ENCODE results near the gene FOXF1. TPM values are rescaled to one million over a fixed set of nuclear protein-coding genes. Genes with fewer than 3 reads are reported as not detected.
A peak's percentile ranks its signal among the peaks of the same experiment; 100 is the strongest.

FOXF1 gene
- total RNA-seq, 8 experiments from 2014 or later, result 0.05 to 0.71 (median 0.17) TPM; not detected in 3

DNA sequence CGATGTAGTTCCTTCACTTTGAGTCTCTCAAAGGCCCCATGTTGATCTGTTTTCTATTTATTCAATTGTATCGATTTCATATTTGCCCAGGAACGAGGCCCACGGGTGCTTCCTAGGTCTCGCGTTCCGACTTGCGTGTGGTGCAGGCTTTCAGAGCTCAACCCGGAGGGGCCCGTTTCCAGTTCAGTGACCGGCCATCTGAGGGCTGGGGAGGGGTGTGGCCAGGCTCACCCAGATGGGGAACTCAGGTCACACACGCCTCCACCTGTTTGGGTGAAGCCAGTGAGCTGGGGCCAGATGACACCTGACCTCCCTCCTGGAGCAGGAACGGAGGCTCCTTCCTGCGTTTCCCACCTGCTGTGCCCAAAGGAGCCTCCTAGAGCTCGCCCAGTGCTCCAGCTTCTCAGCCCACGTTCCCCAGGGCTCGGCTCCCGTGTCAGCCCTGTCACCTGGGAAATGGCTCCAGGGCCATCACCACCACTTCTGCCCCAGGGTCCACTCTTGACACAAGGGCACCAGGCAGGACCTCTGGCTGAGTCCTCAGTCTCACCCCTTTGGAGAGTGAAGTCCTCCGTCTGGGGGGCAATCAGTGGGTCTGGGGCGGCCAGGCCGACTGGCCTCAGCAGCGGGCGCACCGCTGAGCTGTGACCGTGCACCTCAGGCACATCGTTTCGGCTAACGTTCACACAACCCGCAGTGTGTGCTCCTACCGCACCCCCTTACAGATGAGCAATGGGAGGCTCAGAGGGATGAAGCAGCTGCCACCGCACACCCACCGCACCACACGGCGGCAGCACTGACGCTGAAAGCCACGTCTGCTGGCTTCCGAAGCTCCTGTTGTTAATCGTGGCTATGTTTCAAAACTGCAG, 18.0 kb downstream of the FOXF1 start:
- Histone ChIP-seq H3K4me3 (no peak overlapping the region), H3K4me1 (replicated peaks in 1 of 2) (no peaks in the 10 kb centered on the region), H3K27ac (no peak overlapping the region)
- ATAC-seq (replicated peaks in 6 of 8), result no peak
- 0 to 100% (median 88%) methylated on average over 1 to 15 of the region's 38 CpGs; no CpG with 5 or more reads in 1 of the 10 experiments for WGBS, 10 experiments
- in situ Hi-C loops (cut with MboI; ENCODE audit: low pct_unique_long_range_greater_than_20kb in 2 of 9, low sequenced_read_pairs in 9 of 9, unreplicated experiment in 9 of 9), result no loop called here

DNA sequence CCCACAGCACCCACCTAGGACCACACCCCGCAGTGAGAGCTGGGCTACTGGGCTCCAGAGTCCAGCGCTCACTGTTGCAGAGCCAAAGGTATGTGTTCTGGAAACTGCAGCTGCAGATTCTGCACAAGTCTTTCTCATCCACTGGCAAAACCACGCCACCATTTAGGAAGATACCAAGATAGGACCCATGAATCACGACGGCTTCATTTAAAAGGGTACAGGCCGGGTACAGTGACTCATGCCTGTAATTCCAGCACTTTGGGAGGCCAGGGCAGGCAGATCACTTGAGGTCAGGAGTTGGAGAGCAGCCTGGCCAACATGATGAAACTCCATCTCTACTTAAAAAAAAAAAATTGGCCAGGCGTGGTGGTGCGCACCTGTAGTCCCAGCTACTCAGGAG, 18.8 kb downstream of the FOXF1 start:
- Histone ChIP-seq H3K27ac (no peak overlapping the region), H3K4me3 (no peak overlapping the region), H3K4me1 (replicated peaks in 1 of 2) (no peaks in the 10 kb centered on the region)
- in situ Hi-C loops (cut with MboI; ENCODE audit: low pct_unique_long_range_greater_than_20kb in 2 of 9, low sequenced_read_pairs in 9 of 9, unreplicated experiment in 9 of 9), result no loop called here
- WGBS, 10 experiments, result 53 to 100% (median 93%) methylated on average over 1 to 6 of the region's 8 CpGs; no CpG with 5 or more reads in 3 of the 10 experiments
- no peak for ATAC-seq (replicated peaks in 6 of 8)

DNA sequence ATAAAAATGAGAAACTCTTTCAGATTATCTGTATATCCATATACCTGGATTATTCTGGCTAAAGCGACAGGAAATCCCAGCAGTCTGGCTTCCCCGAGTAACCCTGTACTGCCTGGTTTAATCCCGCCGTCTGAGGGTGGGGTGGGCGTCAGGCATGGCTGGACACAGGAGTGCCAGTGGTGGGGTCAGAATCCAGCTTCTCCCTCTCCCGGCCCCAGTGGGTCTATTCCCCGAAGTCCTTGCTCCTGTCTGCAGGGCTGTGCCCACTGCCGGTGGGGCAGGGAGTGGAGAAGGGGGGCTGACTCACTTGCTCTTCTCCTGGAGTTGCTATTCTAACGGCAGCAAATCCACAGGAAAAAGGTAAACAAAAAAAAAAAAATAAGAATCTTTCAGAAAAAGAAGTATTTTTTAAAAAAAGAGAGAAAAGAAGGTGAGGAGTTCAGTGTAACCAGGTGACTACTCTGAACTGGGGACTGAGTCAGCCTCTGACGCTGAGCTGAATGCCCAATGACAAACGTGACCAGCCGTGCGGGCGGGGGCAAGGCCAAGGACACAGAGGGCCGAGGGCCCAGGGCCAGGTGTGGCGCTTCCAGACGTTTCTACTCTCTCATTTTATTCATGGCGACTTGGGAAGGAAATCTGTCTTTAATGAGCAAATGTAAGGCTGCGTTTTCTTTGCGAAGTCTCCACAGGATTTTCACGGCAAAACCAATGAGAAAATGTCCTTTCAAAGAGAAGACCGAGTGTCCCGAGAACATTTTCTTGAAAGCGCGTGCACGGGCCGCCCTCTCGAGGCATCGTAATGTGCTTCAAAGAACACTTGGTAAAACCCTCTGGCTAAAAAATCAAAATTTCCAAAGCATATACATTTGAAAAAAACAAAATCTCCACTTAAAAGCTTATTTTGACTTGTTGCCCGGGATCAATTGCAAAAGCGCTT, 20.2 kb downstream of the FOXF1 start:
- WGBS, 10 experiments, result 75 to 97% (median 86%) methylated on average over 5 to 27 of the region's 31 CpGs
- H3K27ac ChIP-seq, result no peak overlapping the region
- H3K4me1 ChIP-seq (replicated peaks in 1 of 2), result no peaks in the 10 kb centered on the region
- no peak overlapping the region for H3K4me3 ChIP-seq
- ATAC-seq (replicated peaks in 6 of 8), result no peak
- in situ Hi-C loops (cut with MboI; ENCODE audit: low pct_unique_long_range_greater_than_20kb in 2 of 9, low sequenced_read_pairs in 9 of 9, unreplicated experiment in 9 of 9), result no loop called here

DNA sequence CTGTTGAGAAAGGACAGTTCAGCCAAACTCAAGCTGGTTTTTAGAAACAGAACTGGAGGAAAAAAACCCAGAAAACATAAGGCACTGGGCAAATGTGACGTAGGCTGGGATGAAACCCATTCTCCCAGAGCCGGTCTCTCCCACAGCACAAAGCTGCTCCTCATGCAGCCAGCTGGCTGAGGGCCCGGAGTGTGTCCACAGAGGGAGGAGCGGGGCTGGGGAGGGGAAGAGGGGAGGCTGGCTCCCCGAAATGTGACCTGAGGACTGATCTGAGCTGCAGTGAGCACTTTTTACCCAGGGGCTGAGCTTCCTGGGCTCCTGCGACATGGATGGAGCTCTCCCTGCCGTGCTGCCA, 20.8 kb downstream of the FOXF1 start:
- Histone ChIP-seq H3K4me1 (replicated peaks in 1 of 2) (no peaks in the 10 kb centered on the region), H3K27ac (no peak overlapping the region), H3K4me3 (no peak overlapping the region)
- 80 to 100% (median 95%) methylated on average over 1 to 2 of the region's 7 CpGs; no CpG with 5 or more reads in 5 of the 10 experiments for WGBS, 10 experiments
- no peak for ATAC-seq (replicated peaks in 6 of 8)
- in situ Hi-C loops (cut with MboI; ENCODE audit: low pct_unique_long_range_greater_than_20kb in 2 of 9, low sequenced_read_pairs in 9 of 9, unreplicated experiment in 9 of 9), result no loop called here

DNA sequence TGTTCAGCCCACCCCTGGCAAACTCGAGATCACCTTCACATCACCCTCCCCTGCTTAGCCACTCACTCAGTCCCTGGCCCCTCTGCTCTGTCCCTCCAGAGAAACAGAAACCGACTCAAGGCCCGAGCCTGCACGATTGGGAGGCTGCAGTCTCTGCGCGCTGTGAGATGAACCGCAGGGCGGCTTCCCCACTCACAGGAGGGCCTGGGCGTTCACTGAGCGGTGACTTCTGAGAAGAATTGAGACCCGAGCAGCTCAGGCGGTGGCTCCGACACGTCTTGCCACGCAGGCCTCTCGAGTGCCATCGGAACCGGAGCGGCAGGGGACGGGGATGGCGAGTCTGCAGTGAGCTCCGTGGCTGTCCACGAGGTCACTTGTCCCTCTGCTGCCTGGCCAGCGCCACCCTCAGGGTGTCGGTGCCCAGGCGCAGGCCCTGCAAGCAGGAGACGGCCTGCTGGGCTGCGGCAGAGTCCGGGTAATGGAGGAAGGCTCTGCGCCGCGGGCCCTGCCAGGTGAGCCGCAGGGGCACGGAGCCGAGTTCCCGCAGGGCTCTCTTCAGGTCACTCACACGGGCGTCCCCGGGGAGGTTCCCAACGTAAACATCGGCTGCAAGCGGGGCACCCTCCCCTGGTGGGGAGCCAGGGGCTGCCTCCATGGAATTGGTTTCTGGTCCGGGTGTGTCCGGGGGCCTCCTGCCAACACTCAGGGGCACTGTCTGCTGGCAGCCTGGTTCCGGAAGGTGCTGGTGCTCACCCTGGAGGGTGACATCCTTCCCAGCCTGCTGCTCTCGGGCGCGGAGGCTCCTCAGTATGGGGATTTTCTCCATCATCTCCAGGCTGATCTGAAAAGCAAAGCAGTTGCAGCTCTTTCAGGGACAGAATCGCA, 21.6 kb downstream of the FOXF1 start:
- Histone ChIP-seq H3K27ac (no peak overlapping the region), H3K4me3 (no peak overlapping the region), H3K4me1 (replicated peaks in 1 of 2) (no peaks in the 10 kb centered on the region)
- in situ Hi-C loops (cut with MboI; ENCODE audit: low pct_unique_long_range_greater_than_20kb in 2 of 9, low sequenced_read_pairs in 9 of 9, unreplicated experiment in 9 of 9), result no loop called here
- peak in 1 of 8 experiments; percentile 6 for ATAC-seq (replicated peaks in 6 of 8)
- WGBS, 10 experiments, result 89 to 97% (median 93%) methylated on average over 6 to 13 of the region's 49 CpGs; no CpG with 5 or more reads in 7 of the 10 experiments

DNA sequence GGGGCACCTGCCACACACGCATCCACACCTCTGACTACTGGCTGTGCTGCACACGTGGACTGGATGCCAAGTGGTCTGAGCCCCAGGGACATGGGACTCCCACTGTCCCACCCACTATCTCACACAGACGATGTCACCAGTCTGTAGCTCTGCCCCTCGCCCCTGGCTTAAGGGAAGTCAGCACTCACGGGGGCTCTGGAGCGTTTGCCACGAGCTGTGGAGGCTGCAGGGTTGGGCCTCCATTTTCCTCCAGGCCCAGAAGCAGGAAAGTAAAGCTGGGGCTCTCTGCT, 22.1 kb downstream of the FOXF1 start:
- peak in 1 of 8 experiments; percentile 13 for ATAC-seq (replicated peaks in 6 of 8)
- 80 to 100% (median 90%) methylated on average over 1 of the region's 7 CpGs; no CpG with 5 or more reads in 6 of the 10 experiments for WGBS, 10 experiments
- in situ Hi-C loops (cut with MboI; ENCODE audit: low pct_unique_long_range_greater_than_20kb in 2 of 9, low sequenced_read_pairs in 9 of 9, unreplicated experiment in 9 of 9), result no loop called here
- Histone ChIP-seq H3K4me1 (replicated peaks in 1 of 2) (no peaks in the 10 kb centered on the region), H3K4me3 (no peak overlapping the region), H3K27ac (no peak overlapping the region)

DNA sequence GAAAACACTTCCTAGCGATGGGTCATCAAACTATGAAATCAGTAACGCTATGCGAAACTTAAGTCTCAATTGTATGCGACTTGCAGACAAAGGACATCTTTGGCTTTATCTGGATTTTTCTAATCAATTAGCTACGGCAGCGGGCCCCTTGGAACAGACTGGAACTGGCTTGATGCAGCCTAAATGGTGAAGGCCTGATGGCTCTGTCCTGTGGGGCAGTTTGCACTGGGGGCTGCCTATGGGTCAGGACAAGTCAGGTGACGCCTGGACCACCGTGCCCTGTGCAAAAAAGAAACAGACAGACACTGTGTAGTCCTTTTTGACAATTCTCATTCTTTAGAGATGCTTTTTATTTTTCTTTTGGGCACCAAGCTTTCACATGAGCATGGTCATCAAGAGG, 22.7 kb downstream of the FOXF1 start:
- Histone ChIP-seq H3K4me3 (no peak overlapping the region), H3K27ac (no peak overlapping the region), H3K4me1 (replicated peaks in 1 of 2) (no peaks in the 10 kb centered on the region)
- in situ Hi-C loops (cut with MboI; ENCODE audit: low pct_unique_long_range_greater_than_20kb in 2 of 9, low sequenced_read_pairs in 9 of 9, unreplicated experiment in 9 of 9), result no loop called here
- 91 to 100% (median 93%) methylated on average over 1 to 8 of the region's 8 CpGs; no CpG with 5 or more reads in 1 of the 10 experiments for WGBS, 10 experiments
- ATAC-seq (replicated peaks in 6 of 8), result no peak

DNA sequence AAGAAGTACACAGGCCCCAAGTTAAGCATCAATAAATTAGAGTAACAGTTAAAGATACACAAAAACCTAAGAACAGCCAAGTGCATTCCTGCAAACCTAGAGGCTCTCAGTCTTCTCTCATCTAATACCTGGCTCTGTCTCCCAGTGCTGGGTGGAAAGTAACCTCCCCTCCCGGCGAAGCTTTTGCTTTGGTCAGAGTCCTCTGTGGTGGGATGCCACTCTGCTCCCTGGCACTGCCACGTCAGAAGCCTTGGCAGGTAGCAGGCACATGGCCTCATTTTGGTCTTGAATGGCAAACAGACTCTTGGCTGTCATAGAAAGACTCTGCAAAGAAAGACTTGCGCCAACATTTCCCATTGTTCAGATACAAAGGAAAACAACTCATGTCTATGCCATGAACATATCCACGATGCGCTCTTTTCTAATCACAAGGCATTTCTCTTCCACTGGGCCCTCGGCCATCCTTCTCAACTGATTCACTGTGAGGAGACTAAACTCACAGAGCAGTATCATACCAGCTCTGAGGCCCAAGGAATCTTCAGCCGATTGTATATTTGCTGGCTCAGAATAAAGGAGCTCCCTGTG, 23.5 kb downstream of the FOXF1 start:
- WGBS, 10 experiments, result 80 to 100% (median 80%) methylated on average over 1 to 6 of the region's 8 CpGs; no CpG with 5 or more reads in 5 of the 10 experiments
- H3K4me1 ChIP-seq (replicated peaks in 1 of 2), result no peaks in the 10 kb centered on the region

DNA sequence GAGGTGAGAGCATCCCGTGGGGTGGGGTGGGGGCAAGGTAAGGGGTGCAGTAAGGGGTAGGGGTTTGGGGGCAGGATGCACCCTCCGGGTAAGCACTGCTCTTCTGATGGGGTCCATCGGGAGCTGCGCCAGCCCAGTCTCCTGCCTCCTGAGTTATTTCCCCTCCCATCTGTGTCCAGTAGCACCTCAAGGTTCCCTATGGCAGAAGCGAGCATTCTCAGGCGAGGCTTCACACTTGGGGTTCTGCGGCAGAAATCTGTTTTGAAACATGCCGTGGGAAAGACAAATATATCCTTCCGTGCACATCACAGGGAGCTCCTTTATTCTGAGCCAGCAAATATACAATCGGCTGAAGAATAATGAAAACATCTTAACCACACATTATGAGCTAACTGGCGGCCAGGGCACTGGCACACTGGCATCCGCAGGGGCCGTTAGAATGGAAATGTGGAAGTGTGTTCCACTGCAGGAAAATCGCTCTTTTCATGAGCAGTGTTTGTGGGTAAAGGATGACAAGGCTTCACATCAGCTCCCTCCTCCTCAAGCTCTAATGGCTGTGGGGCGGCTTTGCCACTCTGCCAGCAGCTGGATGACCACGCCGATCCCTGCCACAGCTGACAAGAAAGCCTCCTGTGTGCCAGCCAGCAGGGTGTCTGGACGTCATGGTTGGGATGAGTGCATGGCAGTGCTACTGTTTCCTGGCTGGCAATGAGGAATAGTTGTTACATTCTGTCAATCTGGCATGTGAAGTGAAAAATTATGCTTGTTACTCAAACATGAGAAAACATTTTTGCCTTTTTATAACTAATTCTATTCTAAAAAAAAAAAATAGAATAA, 24.7 kb downstream of the FOXF1 start:
- in situ Hi-C loops (cut with MboI; ENCODE audit: low pct_unique_long_range_greater_than_20kb in 2 of 9, low sequenced_read_pairs in 9 of 9, unreplicated experiment in 9 of 9), result no loop called here
- H3K4me1 ChIP-seq (replicated peaks in 1 of 2), result no peaks in the 10 kb centered on the region
- WGBS, 10 experiments, result 70 to 100% (median 90%) methylated on average over 2 to 6 of the region's 18 CpGs; no CpG with 5 or more reads in 2 of the 10 experiments
- H3K4me3 ChIP-seq, result no peak overlapping the region
- H3K27ac ChIP-seq, result no peak overlapping the region
- no peak for ATAC-seq (replicated peaks in 6 of 8)

More for the DNA sequence above, 23.5 kb downstream of the FOXF1 start:
- Histone ChIP-seq H3K4me3 (no peak overlapping the region), H3K27ac (no peak overlapping the region)
- in situ Hi-C loops (cut with MboI; ENCODE audit: low pct_unique_long_range_greater_than_20kb in 2 of 9, low sequenced_read_pairs in 9 of 9, unreplicated experiment in 9 of 9), result no loop called here
- peak in 2 of 8 experiments; percentile 22 to 80 for ATAC-seq (replicated peaks in 6 of 8)

DNA sequence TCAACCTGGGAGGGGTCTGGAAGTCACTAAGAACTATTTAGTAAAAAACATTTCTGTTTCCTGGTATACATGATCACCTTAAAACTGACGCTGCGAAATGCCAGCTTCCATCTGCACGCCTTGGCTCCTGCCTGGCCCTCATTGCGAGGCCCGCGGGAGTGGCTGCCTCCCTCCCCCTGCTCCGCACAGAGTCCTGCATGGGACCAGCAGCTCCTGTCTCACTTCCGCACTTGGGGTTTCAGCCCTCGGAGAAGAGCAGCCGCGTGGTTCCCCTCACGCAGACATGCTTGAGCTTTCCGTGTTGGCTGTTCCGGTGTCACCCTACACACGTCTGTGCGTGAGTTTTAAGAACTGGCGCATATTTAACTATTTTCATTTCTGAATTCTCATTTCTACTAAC, 26.3 kb downstream of the FOXF1 start:
- H3K4me1 ChIP-seq (replicated peaks in 1 of 2), result no peaks in the 10 kb centered on the region
- H3K4me3 ChIP-seq, result no peak overlapping the region
- in situ Hi-C loops (cut with MboI; ENCODE audit: low pct_unique_long_range_greater_than_20kb in 2 of 9, low sequenced_read_pairs in 9 of 9, unreplicated experiment in 9 of 9), result no loop called here
- ATAC-seq (replicated peaks in 6 of 8), result no peak
- H3K27ac ChIP-seq, result no peak overlapping the region
- WGBS, 10 experiments, result 87 to 100% (median 96%) methylated on average over 2 to 12 of the region's 17 CpGs; no CpG with 5 or more reads in 3 of the 10 experiments

DNA sequence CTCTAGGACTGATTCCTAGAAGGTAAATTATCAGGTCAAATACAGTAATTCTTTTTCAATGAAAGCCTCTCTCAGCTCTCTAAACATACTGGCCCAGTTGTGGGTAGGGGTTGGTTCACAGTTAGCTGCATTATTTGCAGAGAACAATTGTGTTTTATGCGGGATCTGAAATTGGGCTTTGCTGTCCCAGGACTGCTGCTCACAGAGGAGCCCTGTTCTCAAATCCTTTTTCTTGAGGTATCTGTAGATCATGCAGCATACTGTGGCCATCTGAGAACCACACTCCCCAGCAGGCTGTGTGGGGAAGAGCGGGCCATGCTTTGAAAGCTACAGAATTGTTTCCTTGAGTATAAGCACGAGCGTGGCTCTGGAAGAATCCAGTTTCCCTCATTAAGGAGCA, 27.2 kb downstream of the FOXF1 start:
- in situ Hi-C loops (cut with MboI; ENCODE audit: low pct_unique_long_range_greater_than_20kb in 2 of 9, low sequenced_read_pairs in 9 of 9, unreplicated experiment in 9 of 9), result no loop called here
- no peak overlapping the region for H3K4me3 ChIP-seq
- 80 to 100% (median 94%) methylated on average over 1 to 2 of the region's 4 CpGs; no CpG with 5 or more reads in 4 of the 10 experiments for WGBS, 10 experiments

More for the DNA sequence above, 27.2 kb downstream of the FOXF1 start:
- Histone ChIP-seq H3K27ac (no peak overlapping the region), H3K4me1 (replicated peaks in 1 of 2) (no peaks in the 10 kb centered on the region)
- ATAC-seq (replicated peaks in 6 of 8), result no peak
